GM12878 (cell line): ENCODE measurements around the gene ACTL10. TPM values are rescaled to one million over a fixed set of nuclear protein-coding genes. Genes with fewer than 3 reads are reported as not detected.
A peak's percentile ranks its signal among the peaks of the same experiment; 100 is the strongest.

Source experiments
- BACH1 ChIP-seq: fragments of 450-650 bp; IDR thresholded peaks from 2 replicates; pipeline ENCODE4 v1.6.1; 2017; ENCODE audit warnings: mild to moderate bottlenecking, borderline replicate concordance
- BHLHE40 ChIP-seq, 2 experiments: fragments of 450-650 bp in 1 of 2; IDR thresholded peaks; 2 replicates each; pipeline ENCODE4 v1.6.1; 2011 to 2017; ENCODE audit warnings: low read depth in 2 of 2, borderline replicate concordance in 1 of 2, improper control_type of control experiment in 1 of 2, low read length in 1 of 2, mild to moderate bottlenecking in 1 of 2
- CEBPZ ChIP-seq: fragments of 150-350 bp; IDR thresholded peaks from 2 replicates; pipeline ENCODE4 v1.6.1; 2016; ENCODE audit warnings: low read depth, low read length
- ELK1 ChIP-seq: IDR thresholded peaks from 2 replicates; pipeline ENCODE4 v1.6.1; 2012; ENCODE audit warnings: low read depth, low read length, improper control_type of control experiment
- HDAC6 ChIP-seq: fragments of 200-600 bp; sonication (generic); IDR thresholded peaks from one replicate; pipeline ENCODE4 v1.8.0; 2017; ENCODE audit warnings: antibody characterized with exemption; ENCODE audit not compliant: unreplicated experiment
- MYC ChIP-seq: IDR thresholded peaks from 2 replicates; pipeline ENCODE4 v1.6.1; 2011; ENCODE audit warnings: mild to moderate bottlenecking, low read length, moderate library complexity, inconsistent platforms; ENCODE audit not compliant: insufficient read depth, insufficient replicate concordance, insufficient read length, severe bottlenecking
- RB1 ChIP-seq: fragments of 450-650 bp; formaldehyde crosslinking; IDR thresholded peaks from 2 replicates; pipeline ENCODE4 v1.6.1; 2017; ENCODE audit warnings: mild to moderate bottlenecking, borderline replicate concordance
- RUNX3 ChIP-seq: IDR thresholded peaks from 2 replicates; pipeline ENCODE4 v1.6.1; 2012; ENCODE audit warnings: low read length, inconsistent platforms
- SKIL ChIP-seq: fragments of 450-650 bp; IDR thresholded peaks from 2 replicates; pipeline ENCODE4 v1.6.1; 2017; ENCODE audit warnings: mild to moderate bottlenecking, low read depth, inconsistent platforms; ENCODE audit not compliant: poor library complexity, severe bottlenecking
- SMAD5 ChIP-seq: IDR thresholded peaks from 2 replicates; pipeline ENCODE4 v1.6.1; 2016; ENCODE audit warnings: antibody characterized with exemption, low read depth
- TBL1XR1 ChIP-seq: IDR thresholded peaks from 2 replicates; pipeline ENCODE4 v1.6.1; 2012; ENCODE audit warnings: low read depth, low read length, improper control_type of control experiment
- TCF3 ChIP-seq: IDR thresholded peaks from 2 replicates; pipeline ENCODE4 v1.6.1; 2012; ENCODE audit warnings: low read depth, mild to moderate bottlenecking, low read length, borderline replicate concordance; ENCODE audit not compliant: insufficient read depth
- TCF7 ChIP-seq: IDR thresholded peaks from 2 replicates; pipeline ENCODE4 v1.6.1; 2014; ENCODE audit warnings: antibody characterized with exemption, borderline replicate concordance
- ZBTB40 ChIP-seq: fragments of 450-650 bp; IDR thresholded peaks from 2 replicates; pipeline ENCODE4 v1.6.1; 2016; ENCODE audit warnings: mild to moderate bottlenecking, moderate library complexity, borderline replicate concordance
- ZSCAN29 ChIP-seq: fragments of 450-650 bp; IDR thresholded peaks from 2 replicates; pipeline ENCODE4 v1.6.1; 2017; ENCODE audit warnings: mild to moderate bottlenecking, moderate library complexity
- polyA plus RNA-seq, 11 experiments: library from polyadenylated mRNA; depleted of rRNA in 4 of 11; unstranded in 6 of 11; stranded (reverse) in 5 of 11; fragments of >200 nt; fragmentation: Nextera tagmentation in 4 of 11; fragmentation: Illumina TruSeq in 1 of 11; extraction: Ambion mirVana in 4 of 11; extraction: Trizol in 1 of 11; gene quantifications; 1 replicate in 1 of 11; 2 replicates in 10 of 11; pipeline versions ENCODE4 v1.2.1 to v1.2.3, GENCODE V29; 2011 to 2016; ENCODE audit warnings: inconsistent platforms in 2 of 11, missing spikeins in 2 of 11, low read depth in 1 of 11
- total RNA-seq, 4 experiments: library from RNA; depleted of rRNA in 3 of 4; stranded (reverse); fragments of >200 nt in 3 of 4; fragmentation: Illumina TruSeq in 1 of 4; extraction: Trizol in 1 of 4; gene quantifications; 2 replicates each; pipeline versions ENCODE4 v1.2.1 to v1.2.3, GENCODE V29; 2013 to 2021

The ACTL10 gene
- total and polyA plus RNA-seq, 10 of the 15 experiments (the other 5 are each of a cell fraction or from before 2014, with no cell fraction given): 0.12 to 5.0 (median 0.89) TPM

DNA sequence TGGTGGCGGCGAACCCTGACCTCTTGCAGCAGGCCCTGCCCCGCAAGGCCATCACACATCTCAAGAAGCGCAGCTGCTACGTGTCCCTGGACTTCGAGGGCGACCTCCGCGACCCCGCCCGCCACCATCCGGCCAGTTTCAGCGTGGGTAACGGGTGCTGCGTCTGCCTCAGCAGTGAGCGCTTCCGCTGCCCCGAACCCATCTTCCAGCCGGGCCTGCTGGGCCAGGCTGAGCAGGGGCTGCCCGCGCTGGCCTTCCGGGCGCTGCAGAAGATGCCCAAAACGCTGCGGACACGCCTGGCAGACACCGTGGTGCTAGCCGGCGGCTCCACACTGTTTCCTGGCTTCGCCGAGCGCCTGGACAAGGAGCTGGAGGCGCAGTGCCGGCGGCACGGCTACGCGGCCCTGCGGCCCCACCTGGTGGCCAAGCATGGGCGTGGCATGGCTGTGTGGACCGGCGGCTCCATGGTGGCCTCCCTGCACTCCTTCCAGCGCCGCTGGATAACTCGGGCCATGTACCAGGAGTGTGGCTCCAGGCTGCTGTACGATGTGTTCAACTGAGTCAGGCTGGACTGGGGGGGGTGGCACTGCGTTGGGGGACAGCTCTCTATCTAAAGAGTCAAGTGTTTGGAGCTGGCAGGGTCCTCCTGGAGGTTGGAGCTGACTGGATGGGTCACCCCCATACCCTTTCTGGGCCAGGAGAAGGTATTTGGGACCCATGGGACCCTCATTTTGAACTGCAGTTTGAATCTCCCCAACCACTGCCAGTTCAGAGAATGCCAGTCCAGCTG is 1.1 kb downstream of the ACTL10 start (continued):
- no peak for TF ChIP-seq CEBPZ
- TF ChIP-seq MYC: peak; percentile 22
- TF ChIP-seq TCF3: 0 out of 2 replicates have a peak, but pooled peaks have one; percentile 25
- no peak for TF ChIP-seq SKIL
- TF ChIP-seq ELK1: no peak
- no peak for TF ChIP-seq RUNX3
- peak; percentile 47 for TF ChIP-seq ZBTB40
- peak in 1 of 2 experiments; percentile 37; a peak in 2 of 4 replicates for TF ChIP-seq BHLHE40 (IDR thresholded peaks at IDR 0.05; ENCODE audit: borderline replicate concordance in 1 of 2, low read depth in 2 of 2, low read length in 1 of 2)
- no peak for TF ChIP-seq TBL1XR1
- TF ChIP-seq BACH1: 0 out of 2 replicates have a peak, but pooled peaks have one; percentile 31
- TF ChIP-seq ZSCAN29: peak; percentile 51; the same call in 1 of the 2 replicates
- TF ChIP-seq RB1: peak; percentile 88
- no peak for TF ChIP-seq SMAD5
- no peak for TF ChIP-seq TCF7
- TF ChIP-seq HDAC6: no peak
